GM19395 (cell line): Measurements from ENCODE around the gene USP12.
"Not testable (repeated sequence)": the region's sequence is repeated elsewhere in the genome, so short reads cannot be mapped to it uniquely, and the experiment has no call there.

Experiments
- ATAC-seq: cut with Tn5 transposase; IDR thresholded peaks from one replicate; pipeline ENCODE4 v1.9.1; 2021; ENCODE audit warnings: mild to moderate bottlenecking, moderate library complexity; ENCODE audit not compliant: unreplicated experiment

The USP12 gene

GRCh38 chr13:27124571-27124970, 47.0 kb downstream of the USP12 start:
- ATAC-seq = no peak

DNA sequence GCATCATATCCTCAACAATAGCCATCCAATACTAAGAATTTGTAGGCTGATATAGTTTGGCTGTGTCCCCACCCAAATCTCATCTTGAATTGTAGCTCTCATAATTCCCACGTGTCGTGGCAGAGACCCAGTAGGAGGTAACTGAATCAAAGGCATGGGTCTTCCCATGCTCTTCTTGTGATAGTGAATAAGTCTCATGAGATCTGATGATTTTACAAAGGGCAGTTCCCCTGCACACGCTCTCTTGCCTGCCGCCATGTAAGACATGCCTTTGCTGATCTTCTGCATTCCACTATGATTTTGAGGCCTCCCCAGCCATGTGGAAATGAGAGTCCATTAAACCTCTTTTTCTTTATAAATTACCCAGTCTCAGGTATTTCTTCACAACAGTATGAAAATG, 48.2 kb downstream of the USP12 start:
- not testable (repeated sequence) for ATAC-seq

- no peak for ATAC-seq
Observed at GRCh38 chr13:27122036-27122435, 49.6 kb downstream of the USP12 start.

GRCh38 chr13:27120811-27121210, 50.8 kb downstream of the USP12 start:
- no peak for ATAC-seq

GRCh38 chr13:27120011-27120410, 51.6 kb downstream of the USP12 start:
- no peak for ATAC-seq

GRCh38 chr13:27118428-27119054, 53.1 kb downstream of the USP12 start:
- ATAC-seq = no peak

DNA sequence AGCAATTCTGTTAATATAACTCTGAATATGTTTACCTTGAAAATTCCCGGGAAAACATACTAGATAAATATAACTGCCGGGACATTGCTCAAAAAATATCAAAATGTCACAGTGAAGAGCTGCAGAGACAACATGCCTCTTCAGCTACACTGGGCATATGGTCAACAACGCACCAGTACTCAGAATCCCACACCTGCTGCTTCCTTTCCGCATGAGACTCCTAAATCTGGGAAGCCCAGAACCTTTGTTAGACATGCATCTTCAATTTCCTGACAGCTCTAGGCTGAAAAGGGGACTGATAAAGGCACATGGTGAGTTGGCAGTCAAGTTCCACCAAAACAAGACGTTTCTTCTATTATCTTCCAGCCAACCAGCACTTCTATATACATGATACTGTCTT, 53.7 kb downstream of the USP12 start:
- no peak for ATAC-seq

DNA sequence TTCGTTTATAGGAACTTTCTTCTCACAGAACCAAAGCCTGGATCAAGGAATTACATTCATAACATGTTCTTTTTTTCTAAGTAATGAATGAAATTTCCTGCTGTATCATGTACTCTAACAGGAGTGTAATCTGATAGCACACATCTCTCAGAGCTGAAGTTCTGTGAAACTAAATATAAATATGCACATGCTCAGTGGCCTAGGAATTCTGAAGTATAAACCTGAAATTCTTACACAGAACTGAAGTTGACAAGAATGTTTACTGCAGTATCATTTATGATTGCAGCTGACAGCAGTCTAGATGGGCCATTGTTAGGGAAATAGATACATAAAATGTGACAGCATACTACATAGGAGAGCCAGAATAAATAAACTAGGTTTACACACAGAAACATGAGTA, 54.5 kb downstream of the USP12 start:
- ATAC-seq = no peak

- no peak for ATAC-seq
Observed at GRCh38 chr13:27113436-27113835, 58.2 kb downstream of the USP12 start.

DNA sequence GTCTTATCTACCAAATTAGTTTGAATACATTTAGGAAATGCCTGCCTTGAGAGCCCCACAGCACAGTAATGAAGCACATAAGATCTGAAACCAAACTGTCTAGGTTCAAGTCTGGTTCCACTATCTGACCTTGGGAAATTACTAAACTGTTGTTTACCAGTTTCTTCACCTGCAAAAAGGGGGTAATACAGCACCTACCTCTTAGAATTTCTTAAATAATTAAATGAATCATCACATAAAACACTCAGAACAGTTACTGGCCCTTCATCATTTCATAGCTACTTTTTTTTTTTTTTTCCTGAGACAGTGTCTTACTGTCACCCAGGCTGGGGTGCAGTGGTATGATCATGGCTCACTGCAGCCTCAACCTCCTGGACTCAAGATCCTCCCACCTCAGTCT, 59.6 kb downstream of the USP12 start:
- ATAC-seq = no peak

GRCh38 chr13:27110056-27110746, 61.4 kb downstream of the USP12 start:
- no peak for ATAC-seq

DNA sequence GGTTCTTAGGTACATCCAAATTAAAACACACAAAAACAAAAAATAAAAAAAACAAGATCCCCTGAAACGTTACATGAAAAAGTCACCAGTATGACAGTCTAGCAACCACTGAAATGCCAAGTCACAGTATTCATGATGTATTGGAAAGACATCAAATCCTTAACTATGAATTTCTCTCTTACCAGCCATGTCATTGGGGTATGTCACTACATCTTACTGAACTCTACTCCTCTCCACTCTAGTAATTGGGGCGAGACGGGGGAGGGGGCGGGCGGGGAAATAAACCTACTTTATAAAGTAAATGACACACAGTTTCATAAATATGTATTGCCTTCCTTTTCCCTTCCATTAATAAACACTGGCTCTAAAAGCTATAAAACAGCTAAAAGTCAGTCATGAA, 65.5 kb downstream of the USP12 start:
- ATAC-seq = no peak

- ATAC-seq = no peak
Observed at GRCh38 chr13:27104606-27105005, 67.0 kb downstream of the USP12 start.

DNA sequence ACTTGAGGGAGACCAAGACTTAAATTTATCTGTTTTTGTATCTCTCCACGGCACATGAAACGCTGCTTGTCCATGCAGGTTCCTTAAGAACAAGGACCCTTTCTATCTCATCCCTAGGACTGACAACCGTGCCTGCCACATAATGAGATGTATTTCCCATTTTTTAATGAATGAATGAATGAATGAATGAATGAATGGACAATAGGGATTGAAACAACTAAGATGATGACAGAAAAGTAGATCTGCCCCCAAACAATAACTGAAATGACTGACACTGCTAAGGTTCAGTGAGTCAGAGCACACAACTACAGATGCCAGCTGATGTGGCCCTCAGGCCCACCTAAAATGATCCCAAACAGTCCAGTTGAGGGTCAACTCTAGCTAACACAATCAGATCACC, 69.8 kb downstream of the USP12 start:
- ATAC-seq = no peak

- ATAC-seq = no peak
Observed at GRCh38 chr13:27101289-27101688, 70.3 kb downstream of the USP12 start.

DNA sequence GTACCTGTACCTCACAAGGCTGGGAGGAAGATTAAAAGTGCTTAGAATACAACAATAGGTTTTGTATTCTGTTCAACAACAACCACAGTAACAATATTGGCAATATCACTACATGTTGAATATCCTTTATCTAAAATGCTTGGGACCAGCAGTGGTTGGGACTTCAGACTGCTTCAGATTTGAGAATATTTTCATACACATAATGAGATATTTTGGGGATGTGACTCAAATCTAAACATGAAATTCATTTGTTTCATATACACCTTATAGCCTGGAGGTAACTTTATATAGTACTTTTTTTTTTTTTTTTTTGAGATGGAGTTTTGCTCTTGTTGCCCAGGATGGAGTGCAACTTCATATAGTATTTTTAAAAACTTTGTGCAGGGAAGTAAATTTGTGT, 73.9 kb downstream of the USP12 start:
- ATAC-seq = no peak

DNA sequence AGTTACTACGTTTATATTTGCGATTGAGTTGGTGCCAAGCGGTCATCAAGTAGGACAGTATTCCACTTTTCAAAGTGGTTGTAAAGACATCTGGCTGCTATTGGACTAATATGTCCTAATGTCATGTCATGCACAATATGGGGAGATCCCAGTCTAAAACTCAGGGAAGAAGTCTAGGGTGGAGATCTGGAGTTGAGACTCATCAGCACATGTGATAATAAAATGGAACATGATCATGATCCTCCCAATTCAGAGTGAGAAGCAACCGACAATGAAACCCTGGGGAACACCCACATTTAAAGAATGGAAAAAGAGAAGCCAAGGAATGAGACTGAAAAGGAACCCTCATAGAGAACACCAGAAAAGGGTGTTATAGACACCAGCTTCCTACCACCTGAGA, 80.2 kb downstream of the USP12 start:
- ATAC-seq = no peak

DNA sequence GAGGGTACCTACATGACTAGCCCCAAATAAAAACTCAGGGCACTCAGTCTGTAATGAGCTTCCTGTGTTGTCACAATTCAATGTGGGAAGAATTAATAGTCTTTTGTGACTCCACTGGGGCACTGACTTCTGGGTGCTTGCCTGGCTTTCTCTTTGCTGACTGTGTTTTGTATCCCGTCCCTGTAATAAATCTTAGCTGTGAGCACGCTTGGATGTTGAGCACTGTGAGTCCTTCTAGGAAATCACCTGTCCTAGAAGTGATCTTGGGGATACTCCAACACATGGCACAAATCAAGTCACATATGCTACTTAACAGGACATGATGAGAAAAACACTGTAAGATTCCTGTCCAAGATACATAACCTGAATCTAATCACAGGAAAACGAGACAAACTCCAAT, 83.0 kb downstream of the USP12 start:
- ATAC-seq = no peak

DNA sequence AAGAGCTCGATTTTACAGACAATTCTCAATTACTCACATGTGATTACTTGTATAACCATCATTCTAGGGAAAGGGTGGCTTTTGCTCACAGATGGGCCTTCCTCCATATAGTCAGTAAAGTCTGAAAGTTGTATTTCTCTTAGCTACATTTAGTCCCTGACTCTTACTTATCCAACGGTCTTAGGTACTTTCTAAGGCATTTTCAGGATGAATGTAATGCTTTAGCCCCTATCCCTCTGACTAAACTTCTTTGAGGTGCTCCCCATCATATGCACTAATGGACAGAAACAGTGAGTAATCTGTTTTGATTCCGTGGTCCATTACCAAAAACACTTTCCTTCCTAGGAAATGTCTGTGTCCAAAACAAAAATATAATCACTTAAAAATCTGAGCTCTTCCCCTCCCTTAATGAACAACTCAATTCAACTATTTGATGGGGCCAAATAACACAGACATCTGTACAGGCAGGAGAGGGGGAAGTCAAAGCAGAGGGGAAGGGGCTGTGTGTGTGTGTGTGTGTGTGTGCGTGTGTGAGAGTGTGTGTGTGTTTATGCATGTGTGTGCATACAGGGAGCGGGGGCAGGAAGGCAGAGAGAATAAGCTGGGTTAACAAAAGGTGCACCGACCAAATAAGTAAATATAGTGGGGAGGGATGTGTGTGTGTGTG, 84.9 kb downstream of the USP12 start:
- no peak for ATAC-seq

DNA sequence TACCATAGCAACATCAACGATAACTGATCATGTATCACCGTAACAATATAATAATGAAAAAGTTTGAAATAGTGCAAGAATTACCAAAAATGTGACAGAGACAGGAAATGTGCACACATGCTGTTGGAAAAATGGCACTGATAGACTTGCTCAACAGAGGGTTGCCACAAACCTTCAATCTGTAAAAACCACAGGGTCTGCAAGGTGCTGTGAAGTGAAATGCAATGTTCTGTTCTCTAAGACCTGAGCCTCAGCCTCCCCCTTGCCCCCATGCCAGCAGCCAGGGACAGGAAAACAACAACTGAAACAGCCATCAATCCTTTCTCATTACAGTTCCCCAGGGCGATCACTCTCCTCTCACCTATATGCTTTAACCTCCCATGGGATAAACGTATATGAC, 88.4 kb downstream of the USP12 start:
- no peak for ATAC-seq

DNA sequence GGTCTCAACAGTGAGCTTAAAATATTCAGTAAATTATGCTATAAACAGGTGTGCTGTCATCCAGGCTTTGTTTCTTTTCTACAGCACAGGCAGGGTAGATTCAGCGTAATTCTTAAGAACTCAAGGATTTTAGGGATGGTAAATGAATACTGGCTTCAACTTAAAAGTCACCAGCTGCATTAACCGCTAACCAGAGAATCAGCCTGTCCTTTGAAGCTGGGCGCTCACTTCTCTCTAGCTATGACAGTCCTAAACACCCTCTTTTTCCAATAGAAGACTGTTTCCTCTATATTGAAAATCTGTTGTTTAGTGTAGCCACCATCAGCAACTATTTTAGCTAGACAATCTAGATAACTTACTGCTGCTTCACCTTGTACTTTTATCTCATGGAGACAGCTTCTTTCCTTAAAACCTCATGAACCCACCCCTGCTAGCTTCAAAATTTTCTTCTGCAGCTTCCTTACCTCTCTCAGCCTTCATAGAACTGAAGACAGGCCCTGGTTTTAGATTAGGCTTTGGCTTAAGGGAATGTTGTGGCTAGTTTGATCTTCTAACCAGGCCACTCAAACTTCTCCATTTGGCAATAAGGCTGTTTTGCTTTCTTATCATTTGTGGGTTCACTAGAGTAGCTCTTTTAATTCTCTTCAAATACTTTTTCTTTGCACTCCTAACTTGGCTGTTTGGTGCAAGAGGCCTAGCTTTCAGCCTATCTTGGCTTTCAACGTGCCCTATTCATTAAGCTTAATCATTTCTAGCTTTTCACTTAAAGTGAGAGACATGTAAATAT, 89.5 kb downstream of the USP12 start:
- ATAC-seq = no peak
